H1 (cell line): ENCODE measurements around the gene RAMACL. TPM values are rescaled to one million over a fixed set of nuclear protein-coding genes. Genes with fewer than 3 reads are reported as not detected.

Source experiments
- CTCF ChIA-PET: fragments of 300-600 bp; sonication (Branson Sonifier 250); formaldehyde crosslinking; loops from one replicate; lab custom pipeline; 2021; ENCODE audit not compliant: partially characterized antibody; lab: Charles Lee
- POLR2A ChIA-PET: fragments of 300-600 bp; sonication (Branson Sonifier 250); formaldehyde crosslinking; loops from one replicate; lab custom pipeline; 2021; ENCODE audit warnings: inconsistent platforms; ENCODE audit not compliant: partially characterized antibody; lab: Charles Lee
- DNase-seq, 2 experiments: peaks; one replicate each; pipeline versions ENCODE4 v3.0.0 to v3.0.0-alpha.2; 2010 to 2022; ENCODE audit warnings: low spot score in 2 of 2, low read depth in 1 of 2, mixed read lengths in 1 of 2
- FAIRE-seq: peaks from 2 replicates; lab custom pipeline; 2011; peaks lifted over from hg19 to GRCh38; lab: Jason Lieb, UNC
- H2AFZ ChIP-seq: 2 replicates; pipeline ENCODE4 v1.8.1; 2012; ENCODE audit warnings: low read length, inconsistent platforms
- H2AK5ac ChIP-seq: 2 replicates; pipeline ENCODE4 v1.6.1; 2013; ENCODE audit warnings: low read depth, low read length
- H2BK120ac ChIP-seq: replicated peaks from 2 replicates; pipeline ENCODE3; 2013; ENCODE audit warnings: low read depth, low read length, inconsistent platforms
- H2BK12ac ChIP-seq: 2 replicates; pipeline ENCODE4 v1.6.1; 2013; ENCODE audit warnings: low read depth, low read length
- H2BK15ac ChIP-seq: 2 replicates; pipeline ENCODE4 v1.6.1; 2013; ENCODE audit warnings: low read length
- H2BK20ac ChIP-seq: 2 replicates; pipeline ENCODE4 v1.6.1; 2013; ENCODE audit warnings: low read length
- H2BK5ac ChIP-seq: 2 replicates; pipeline ENCODE4 v1.6.1; 2013; ENCODE audit warnings: low read depth, low read length
- H3K14ac ChIP-seq: 2 replicates; pipeline ENCODE4 v1.6.1; 2013; ENCODE audit warnings: inconsistent platforms; ENCODE audit not compliant: insufficient read length
- H3K18ac ChIP-seq: 2 replicates; pipeline ENCODE4 v1.6.1; 2013; ENCODE audit warnings: low read length; ENCODE audit errors: extremely low read depth
- H3K23ac ChIP-seq: 2 replicates; pipeline ENCODE4 v1.6.1; 2013; ENCODE audit warnings: inconsistent platforms; ENCODE audit not compliant: insufficient read length
- H3K23me2 ChIP-seq: 2 replicates; pipeline ENCODE4 v1.6.1; 2013; ENCODE audit warnings: low read depth, low read length
- H3K27ac ChIP-seq: 2 replicates; pipeline ENCODE4 v1.6.1; 2011; ENCODE audit warnings: low read depth, low read length, inconsistent platforms
- H3K27me3 ChIP-seq, 4 experiments: replicated peaks in 1 of 4; 1 replicate in 1 of 4; 2 replicates in 3 of 4; pipeline versions ENCODE4 v1.6.1 to v1.8.1; 2011 to 2013; ENCODE audit warnings: low read length in 3 of 4, mild to moderate bottlenecking in 3 of 4, inconsistent platforms in 2 of 4, mixed read lengths in 2 of 4, moderate library complexity in 1 of 4; ENCODE audit not compliant: control insufficient read depth in 3 of 4, insufficient read depth in 3 of 4; ENCODE audit errors: extremely low read depth in 1 of 4
- H3K36me3 ChIP-seq, 4 experiments: 2 replicates each; pipeline versions ENCODE4 v1.6.1 to v1.8.1; 2011 to 2013; ENCODE audit warnings: mild to moderate bottlenecking in 4 of 4, low read length in 3 of 4, moderate library complexity in 2 of 4, control low read depth in 1 of 4, inconsistent platforms in 1 of 4; ENCODE audit not compliant: insufficient read depth in 4 of 4, control insufficient read depth in 2 of 4
- H3K4ac ChIP-seq: replicated peaks from 2 replicates; pipeline ENCODE3; 2013; ENCODE audit warnings: low read length, low read depth, mixed read lengths, inconsistent platforms; ENCODE audit not compliant: insufficient read length
- H3K4me1 ChIP-seq, 4 experiments: replicated peaks in 1 of 4; 1 replicate in 1 of 4; 2 replicates in 3 of 4; pipeline versions ENCODE4 v1.6.1 to v1.8.1; 2011 to 2013; ENCODE audit warnings: low read length in 3 of 4, inconsistent platforms in 2 of 4, mixed read lengths in 1 of 4; ENCODE audit not compliant: insufficient read depth in 4 of 4, control insufficient read depth in 3 of 4
- H3K4me2 ChIP-seq, 2 experiments: 2 replicates each; pipeline versions ENCODE4 v1.6.1 to v1.8.1; 2011 to 2013; ENCODE audit warnings: low read depth in 2 of 2, low read length in 2 of 2, control low read depth in 1 of 2, inconsistent platforms in 1 of 2, mild to moderate bottlenecking in 1 of 2; ENCODE audit not compliant: insufficient read depth in 1 of 2
- H3K4me3 ChIP-seq, 4 experiments: fragments of 200-600, 300-600 bp in 1 of 4; sonication (generic), shearing (Covaris generic), sonication (Bioruptor Twin) in 1 of 4; 2 replicates each; pipeline versions ENCODE4 v1.5.1 to v1.8.1; 2011 to 2016; ENCODE audit warnings: low read length in 4 of 4, low read depth in 3 of 4, control low read depth in 2 of 4, inconsistent platforms in 2 of 4, mild to moderate bottlenecking in 2 of 4, mixed read lengths in 1 of 4, moderate library complexity in 1 of 4; ENCODE audit not compliant: insufficient read depth in 2 of 4; ENCODE audit errors: extremely low read depth in 1 of 4
- H3K56ac ChIP-seq: replicated peaks from 2 replicates; pipeline ENCODE3; 2013; ENCODE audit warnings: low read depth, mild to moderate bottlenecking, mixed read lengths, low read length, inconsistent platforms; ENCODE audit not compliant: insufficient read length
- H3K79me1 ChIP-seq: 2 replicates; pipeline ENCODE4 v1.6.1; 2013; ENCODE audit warnings: low read depth, low read length, control low read depth
- H3K79me2 ChIP-seq, 2 experiments: 2 replicates each; pipeline versions ENCODE4 v1.6.1 to v1.8.1; 2012 to 2013; ENCODE audit warnings: low read length in 2 of 2, mild to moderate bottlenecking in 2 of 2, inconsistent platforms in 1 of 2; ENCODE audit not compliant: insufficient read depth in 2 of 2, control insufficient read depth in 1 of 2
- H3K9ac ChIP-seq, 4 experiments: replicated peaks in 1 of 4; 1 replicate in 1 of 4; 2 replicates in 3 of 4; pipeline versions ENCODE4 v1.6.1 to v1.8.1; 2011 to 2013; ENCODE audit warnings: low read depth in 3 of 4, low read length in 3 of 4, control low read depth in 2 of 4, mild to moderate bottlenecking in 2 of 4, moderate library complexity in 2 of 4, inconsistent platforms in 1 of 4; ENCODE audit errors: extremely low read depth in 1 of 4
- H3K9me3 ChIP-seq, 2 experiments: 2 replicates each; pipeline versions ENCODE4 v1.6.1 to v1.8.1; 2012 to 2013; ENCODE audit warnings: mild to moderate bottlenecking in 2 of 2, moderate library complexity in 2 of 2, control low read depth in 1 of 2, inconsistent platforms in 1 of 2, low read depth in 1 of 2, low read length in 1 of 2, mixed read lengths in 1 of 2; ENCODE audit not compliant: insufficient read depth in 2 of 2
- H4K20me1 ChIP-seq, 2 experiments: replicated peaks in 1 of 2; 2 replicates each; pipeline versions ENCODE3 to v1.8.1; 2011 to 2013; ENCODE audit warnings: inconsistent platforms in 2 of 2, low read length in 2 of 2, mild to moderate bottlenecking in 1 of 2; ENCODE audit not compliant: insufficient read depth in 2 of 2, control insufficient read depth in 1 of 2
- H4K5ac ChIP-seq: 2 replicates; pipeline ENCODE4 v1.6.1; 2013; ENCODE audit warnings: low read length, low read depth, mixed read lengths, inconsistent platforms; ENCODE audit not compliant: insufficient read length
- H4K8ac ChIP-seq: 2 replicates; pipeline ENCODE4 v1.8.0; 2013; ENCODE audit warnings: mild to moderate bottlenecking, moderate library complexity, low read length, inconsistent platforms; ENCODE audit not compliant: insufficient read depth; ENCODE audit errors: extremely low read depth
- H4K91ac ChIP-seq: replicated peaks from 2 replicates; pipeline ENCODE3; 2013; ENCODE audit warnings: low read length, mixed read lengths, inconsistent platforms; ENCODE audit not compliant: insufficient read length
- ATF2 ChIP-seq: IDR thresholded peaks from 2 replicates; pipeline ENCODE4 v1.6.1; 2012; ENCODE audit warnings: low read length, inconsistent platforms
- CBX8 ChIP-seq: fragments of 300-800, 300-1000 bp; sonication (generic); IDR thresholded peaks from 2 replicates; pipeline ENCODE4 v1.7.1; 2016; ENCODE audit warnings: low read depth, low read length, borderline replicate concordance
- CTBP2 ChIP-seq: IDR thresholded peaks from 2 replicates; pipeline ENCODE4 v1.7.0; 2011; ENCODE audit warnings: borderline replicate concordance, mild to moderate bottlenecking, moderate library complexity, mixed read lengths, low read length; ENCODE audit not compliant: insufficient read depth, insufficient read length
- JUN ChIP-seq: IDR thresholded peaks from 2 replicates; pipeline ENCODE4 v1.6.1; 2011; ENCODE audit warnings: low read depth, mild to moderate bottlenecking, improper control_type of control experiment, low read length
- KDM1A ChIP-seq: fragments of 200-600, 300-600 bp; sonication (generic); IDR thresholded peaks from 2 replicates; pipeline ENCODE4 v1.7.1; 2016; ENCODE audit warnings: mild to moderate bottlenecking, low read length, borderline replicate concordance
- SUZ12 ChIP-seq: fragments of 200-600 bp; sonication (generic); IDR thresholded peaks from 2 replicates; pipeline ENCODE4 v1.6.1; 2012; ENCODE audit warnings: mild to moderate bottlenecking, inconsistent platforms, low read length, moderate library complexity, mixed read lengths
- WGBS, 2 experiments: shearing (Covaris generic) in 1 of 2; methylation state at CpG; one replicate each; pipeline versions ENCODE4 v1.1.6 to v1.1.7; 2013 to 2015; ENCODE audit warnings: low lambda C conversion rate in 2 of 2, mixed read lengths in 2 of 2, inconsistent platforms in 1 of 2, low coverage in 1 of 2, missing lambda C conversion rate in 1 of 2; ENCODE audit not compliant: insufficient replicate concordance in 2 of 2, insufficient coverage in 1 of 2, insufficient read length in 1 of 2; ENCODE audit errors: extremely low coverage in 1 of 2, missing lambda C conversion rate in 1 of 2; 5-methylcytosine and 5-hydroxymethylcytosine counted together
- polyA plus RNA-seq, 7 experiments: library from polyadenylated mRNA; depleted of rRNA in 3 of 7; stranded (reverse) in 5 of 7; unstranded in 2 of 7; fragments of >200 nt in 5 of 7; fragments of 200-250 nt in 2 of 7; gene quantifications; 1 replicate in 5 of 7; 2 replicates in 1 of 7; 4 replicates in 1 of 7; pipeline versions ENCODE4 v1.2.1 to v1.2.3, GENCODE V29; 2011 to 2013; ENCODE audit warnings: missing spikeins in 2 of 7, mixed read lengths in 2 of 7
- total RNA-seq: library from RNA; stranded (reverse); fragmentation: NEBNext Ultra II Directional; extraction: Animal tissue kit (Norgen Biotek cat#: 25700); gene quantifications from 2 replicates; pipeline ENCODE4 v1.2.1, GENCODE V29; 2021

Gene RAMACL
- total and polyA plus RNA-seq, 2 of the 8 experiments (the other 6 are each of a cell fraction or from before 2014, with no cell fraction given), result 0.23 to 0.97 TPM

- H3K9me3 ChIP-seq, result no peaks in the 10 kb centered on the region
- peaks cover 0 to 9% (median 2%) of the 10 kb centered on the region in 4 experiments; a peak in 3 of 7 replicates for H3K4me1 ChIP-seq
- TF ChIP-seq KDM1A, result no peak
- TF ChIP-seq SUZ12, result no peak
- no peak for TF ChIP-seq CBX8
- TF ChIP-seq ATF2, result no peak
- no peak for TF ChIP-seq CTBP2
- TF ChIP-seq JUN, result no peak
- H3K18ac ChIP-seq, result no peak overlapping the region
- no peak overlapping the region for H2BK5ac ChIP-seq
- DNase-seq, result no peak
- 87% methylated on average over 4 of the region's 4 CpGs; no CpG with 5 or more reads in 1 of the 2 experiments for WGBS, 2 experiments
- H3K56ac ChIP-seq, result no peak overlapping the region
- no peaks in the 10 kb centered on the region for H3K79me1 ChIP-seq
- no peak overlapping the region for H3K4me2 ChIP-seq
- POLR2A ChIA-PET, result no interaction called here
- H2BK15ac ChIP-seq, result no peak overlapping the region
- H4K5ac ChIP-seq, result no peak overlapping the region
- no peak overlapping the region for H3K4ac ChIP-seq
- no peak overlapping the region for H3K23ac ChIP-seq
- H3K23me2 ChIP-seq, result no peaks in the 10 kb centered on the region
- H2BK12ac ChIP-seq, result no peak overlapping the region
- H2BK20ac ChIP-seq, result no peak overlapping the region
- H3K9ac ChIP-seq, result no peak overlapping the region
- H2AFZ ChIP-seq, result no peak overlapping the region
- H3K14ac ChIP-seq, result no peak overlapping the region
- H2BK120ac ChIP-seq, result no peak overlapping the region
- peaks cover 3 to 4% of the 10 kb centered on the region in 2 experiments for H4K20me1 ChIP-seq
- FAIRE-seq, result no peak
- H3K27me3 ChIP-seq, result no peaks in the 10 kb centered on the region
- H3K27ac ChIP-seq, result no peak overlapping the region
- H2AK5ac ChIP-seq, result no peak overlapping the region
- CTCF ChIA-PET, result interaction anchor here (1.7 kb wide), 1 partner anchor 10 kb away, joined by 3 read pairs; no protein-coding TSS in a partner anchor
- H3K79me2 ChIP-seq, result peaks cover 0 to 41% of the 10 kb centered on the region in 2 experiments; a peak in 2 of 4 replicates
- H3K36me3 ChIP-seq, result no peaks in the 10 kb centered on the region
- no peak overlapping the region for H4K8ac ChIP-seq
- H3K4me3 ChIP-seq, result no peak overlapping the region
- H4K91ac ChIP-seq, result no peak overlapping the region
These were observed 22.3 kb upstream of the RAMACL start for GRCh38 chr6:166608774-166609173.
